ENCODE measurements around the gene IRX4. TPM values are rescaled to one million over a fixed set of nuclear protein-coding genes. Genes with fewer than 3 reads are reported as not detected.

Gene IRX4
- total RNA-seq, 4 donors from 2014 or later: 0.78 to 1.7 TPM; not detected in 2

- TF ChIP-seq POLR2A (IDR thresholded peaks at IDR 0.05) (no peak), CTCF (IDR thresholded peaks at IDR 0.05 in 4 of 5, conservative IDR thresholded peaks at IDR 0.05 in 1 of 5) (no peak)
- intact Hi-C loops (cut with DNase I; ENCODE audit: low total_unique reads) (loop anchor here (10.0 kb wide), 1 partner anchor 147 kb away; no protein-coding TSS in a partner anchor), in situ Hi-C loops (cut with MboI; ENCODE audit: low sequenced_read_pairs in 4 of 4) (no loop called here)
- Histone ChIP-seq H3K27me3 (peaks cover 34 to 54% (median 48%) of the 10 kb centered on the region in 3 donors), H3K36me3 (no peaks in the 10 kb centered on the region), H3K27ac (no peak overlapping the region), H3K9me3 (no peaks in the 10 kb centered on the region), H3K4me1 (no peaks in the 10 kb centered on the region), H3K4me3 (peak overlapping the region in 1 of 4 donors; percentile 10)
- DNase-seq: no peak
- ATAC-seq: no peak
These were observed 5.0 kb upstream of the IRX4 start for GRCh38 chr5:1887588-1888360.

GRCh38 chr5:1886846-1887587 is 4.3 kb upstream of the IRX4 start:
- Histone ChIP-seq H3K27ac (no peak overlapping the region), H3K27me3 (peaks cover 40 to 62% (median 56%) of the 10 kb centered on the region in 3 donors), H3K36me3 (no peaks in the 10 kb centered on the region), H3K9me3 (no peaks in the 10 kb centered on the region), H3K4me3 (peak overlapping the region in 1 of 4 donors; percentile 10), H3K4me1 (peaks cover 0 to 4% of the 10 kb centered on the region in 2 donors)
- no peak for DNase-seq
- intact Hi-C loops (cut with DNase I; ENCODE audit: low total_unique reads) (loop anchor here (10.0 kb wide), 1 partner anchor 148 kb away; no protein-coding TSS in a partner anchor), in situ Hi-C loops (cut with MboI; ENCODE audit: low sequenced_read_pairs in 4 of 4) (no loop called here)
- ATAC-seq: no peak
- TF ChIP-seq POLR2A (IDR thresholded peaks at IDR 0.05) (no peak), CTCF (IDR thresholded peaks at IDR 0.05 in 4 of 5, conservative IDR thresholded peaks at IDR 0.05 in 1 of 5) (no peak)

GRCh38 chr5:1885868-1886845 is 3.4 kb upstream of the IRX4 start:
- H3K27ac ChIP-seq: no peak overlapping the region
- TF ChIP-seq POLR2A (IDR thresholded peaks at IDR 0.05): no peak
- no peak for TF ChIP-seq CTCF (IDR thresholded peaks at IDR 0.05 in 4 of 5, conservative IDR thresholded peaks at IDR 0.05 in 1 of 5)
- H3K9me3 ChIP-seq: no peaks in the 10 kb centered on the region
- H3K4me1 ChIP-seq: peaks cover 0 to 4% of the 10 kb centered on the region in 2 donors
- intact Hi-C loops (cut with DNase I; ENCODE audit: low total_unique reads) (loop anchor here (10.0 kb wide), 1 partner anchor 149 kb away; no protein-coding TSS in a partner anchor), in situ Hi-C loops (cut with MboI; ENCODE audit: low sequenced_read_pairs in 4 of 4) (no loop called here)
- H3K36me3 ChIP-seq: no peaks in the 10 kb centered on the region
- H3K4me3 ChIP-seq: peak overlapping the region in 1 of 4 donors; percentile 20
- no peak for DNase-seq
- ATAC-seq: no peak
- peaks cover 48 to 70% (median 64%) of the 10 kb centered on the region in 3 donors for H3K27me3 ChIP-seq

- in situ Hi-C loops (cut with MboI; ENCODE audit: low sequenced_read_pairs in 4 of 4) (no loop called here), intact Hi-C loops (cut with DNase I; ENCODE audit: low total_unique reads) (loop anchor here (10.0 kb wide), 1 partner anchor 149 kb away; no protein-coding TSS in a partner anchor)
- ATAC-seq (no peak), DNase-seq (no peak)
- peaks cover 0 to 4% of the 10 kb centered on the region in 2 donors for H3K4me1 ChIP-seq
- no peak overlapping the region for H3K4me3 ChIP-seq
- no peaks in the 10 kb centered on the region for H3K36me3 ChIP-seq
- no peak for TF ChIP-seq POLR2A (IDR thresholded peaks at IDR 0.05)
- no peaks in the 10 kb centered on the region for H3K9me3 ChIP-seq
- peaks cover 51 to 76% (median 72%) of the 10 kb centered on the region in 3 donors for H3K27me3 ChIP-seq
- no peak overlapping the region for H3K27ac ChIP-seq
These were observed 2.7 kb upstream of the IRX4 start for GRCh38 chr5:1885404-1885755.

Measured in gastrocnemius medialis (tissue), 4 donors.